H1 (cell line): ENCODE results near the gene POGK. TPM values are rescaled to one million over a fixed set of nuclear protein-coding genes. Genes with fewer than 3 reads are reported as not detected.

Source experiments
- EZH2 ChIP-seq: fragments of 200-600 bp; sonication (generic); IDR thresholded peaks from 2 replicates; pipeline ENCODE4 v1.7.1; 2012; ENCODE audit warnings: low read depth, mild to moderate bottlenecking, moderate library complexity, low read length, inconsistent platforms; ENCODE audit not compliant: severe bottlenecking
- polyA plus RNA-seq, 7 experiments: library from polyadenylated mRNA; depleted of rRNA in 3 of 7; stranded (reverse) in 5 of 7; unstranded in 2 of 7; fragments of >200 nt in 5 of 7; fragments of 200-250 nt in 2 of 7; gene quantifications; 1 replicate in 5 of 7; 2 replicates in 1 of 7; 4 replicates in 1 of 7; pipeline versions ENCODE4 v1.2.1 to v1.2.3, GENCODE V29; 2011 to 2013; ENCODE audit warnings: missing spikeins in 2 of 7, mixed read lengths in 2 of 7
- total RNA-seq: library from RNA; stranded (reverse); fragmentation: NEBNext Ultra II Directional; extraction: Animal tissue kit (Norgen Biotek cat#: 25700); gene quantifications from 2 replicates; pipeline ENCODE4 v1.2.1, GENCODE V29; 2021

Gene POGK
- total and polyA plus RNA-seq, 2 of the 8 experiments (the other 6 are each of a cell fraction or from before 2014, with no cell fraction given) = 16.9 to 40.3 TPM

DNA sequence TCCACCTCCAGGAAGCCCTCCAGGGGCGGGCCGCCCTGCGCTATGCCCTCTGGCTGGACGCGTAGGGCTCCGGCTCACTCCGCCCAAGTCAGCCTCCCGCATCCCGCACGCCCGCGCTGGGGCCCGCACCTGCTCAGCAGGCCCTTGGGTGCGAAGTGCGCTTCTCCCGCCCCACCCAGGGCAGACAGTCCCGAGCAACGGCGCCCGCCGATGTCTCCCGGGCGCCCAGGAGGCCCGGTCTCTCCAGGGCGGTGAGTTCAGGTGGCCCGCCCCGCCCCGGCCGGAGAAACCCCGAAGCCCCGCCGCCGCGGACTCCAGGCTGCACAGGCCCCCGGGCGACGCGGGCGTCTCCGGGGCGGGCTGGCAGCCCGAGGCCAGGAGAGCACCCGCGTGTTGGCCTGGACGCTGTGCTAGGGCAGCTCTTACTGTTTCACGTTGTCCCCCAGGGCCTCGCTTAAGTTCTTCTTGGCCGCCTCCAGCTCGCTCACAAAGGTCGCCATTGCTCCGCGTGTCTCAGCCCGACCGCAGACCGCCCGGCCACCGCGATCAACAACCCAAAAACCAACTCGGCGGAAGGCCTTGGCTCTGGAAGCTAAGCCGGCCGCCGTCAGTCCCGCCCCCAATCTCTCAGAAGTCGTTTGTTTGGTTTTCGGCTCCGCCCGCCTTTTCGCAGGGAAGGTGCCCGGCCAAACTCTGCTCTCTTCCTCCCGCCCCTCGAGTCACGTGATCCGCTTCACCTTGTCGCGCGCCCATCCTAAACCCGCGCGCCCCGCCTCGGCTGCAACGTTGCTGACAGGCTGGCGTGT, 36.7 kb downstream of the POGK start, which contains the start of gene TADA1 (continued):
- no peak for TF ChIP-seq EZH2
